Colonic mucosa (tissue), 4 donors: ENCODE results near the gene COQ9. TPM values are rescaled to one million over a fixed set of nuclear protein-coding genes. Genes with fewer than 3 reads are reported as not detected.

Source experiments
- DNase-seq: peaks from one replicate; pipeline ENCODE4 v3.0.0-alpha.2; 2020
- H3K27ac ChIP-seq: fragments of 200-600 bp; one replicate; pipeline ENCODE4 v1.8.0; 2021
- H3K27me3 ChIP-seq: fragments of 200-600 bp; one replicate; pipeline ENCODE4 v1.8.0; 2021
- H3K36me3 ChIP-seq: fragments of 200-600 bp; one replicate; pipeline ENCODE4 v1.8.0; 2021
- H3K4me1 ChIP-seq: fragments of 200-600 bp; one replicate; pipeline ENCODE4 v1.8.0; 2021; ENCODE audit warnings: mild to moderate bottlenecking
- H3K4me3 ChIP-seq: fragments of 200-600 bp; one replicate; pipeline ENCODE4 v1.8.0; 2021
- H3K9ac ChIP-seq, 2 donors: one replicate each; pipeline ENCODE4 v1.7.0; 2013; ENCODE audit warnings: control low read depth in 2 of 2, low read depth in 2 of 2, low read length in 2 of 2
- H3K9me3 ChIP-seq: fragments of 200-600 bp; one replicate; pipeline ENCODE4 v1.8.0; 2021
- intact Hi-C: fragments of 100-400 bp; cut with DNase I; formaldehyde crosslinking; loops from one replicate; pipeline ENCODE4 v1.14.1; 2022
- total RNA-seq, 2 donors: library from RNA; stranded (reverse); fragmentation: NEBNext Ultra II Directional in 1 of 2; extraction: Animal tissue kit (Norgen Biotek cat#: 25700) in 1 of 2; gene quantifications; one replicate each; pipeline ENCODE4 v1.2.1, GENCODE V29; 2021
- TF ChIP-seq, protein P1 (sequence below): fragments of 200-600 bp; IDR thresholded peaks from one replicate; pipeline ENCODE4 v1.8.0; 2022; ENCODE audit warnings: antibody characterized with exemption, mild to moderate bottlenecking
- donor health status: healthy.
- donor health status: DM: no; HTN: no; CAD: no.
- donor health status: DM: no; HTN: no; CAD: no.

The COQ9 gene
- total RNA-seq, 2 donors from 2014 or later: 104 to 125 TPM

DNA sequence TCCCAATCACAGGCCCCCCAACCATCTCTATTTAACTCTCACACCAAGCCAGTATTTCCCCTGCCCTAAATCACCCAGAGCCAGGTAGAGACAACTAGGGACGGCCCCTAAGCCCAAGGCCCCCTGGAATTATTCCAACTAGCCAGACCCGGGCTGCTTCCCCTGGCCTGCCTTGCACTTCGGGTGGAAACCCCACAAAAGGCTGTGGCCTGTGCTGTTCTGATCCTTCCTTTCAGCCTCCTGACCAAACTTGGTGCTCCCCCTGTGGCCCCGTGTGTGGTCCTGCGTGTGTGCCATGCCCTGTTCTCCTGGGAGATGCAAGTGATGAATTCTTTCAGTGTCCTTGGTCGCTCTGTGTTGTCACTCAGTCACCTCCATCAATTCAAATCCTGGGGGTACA, 27.8 kb upstream of the COQ9 start:
- no peak for DNase-seq
- TF ChIP-seq, protein P1, sequence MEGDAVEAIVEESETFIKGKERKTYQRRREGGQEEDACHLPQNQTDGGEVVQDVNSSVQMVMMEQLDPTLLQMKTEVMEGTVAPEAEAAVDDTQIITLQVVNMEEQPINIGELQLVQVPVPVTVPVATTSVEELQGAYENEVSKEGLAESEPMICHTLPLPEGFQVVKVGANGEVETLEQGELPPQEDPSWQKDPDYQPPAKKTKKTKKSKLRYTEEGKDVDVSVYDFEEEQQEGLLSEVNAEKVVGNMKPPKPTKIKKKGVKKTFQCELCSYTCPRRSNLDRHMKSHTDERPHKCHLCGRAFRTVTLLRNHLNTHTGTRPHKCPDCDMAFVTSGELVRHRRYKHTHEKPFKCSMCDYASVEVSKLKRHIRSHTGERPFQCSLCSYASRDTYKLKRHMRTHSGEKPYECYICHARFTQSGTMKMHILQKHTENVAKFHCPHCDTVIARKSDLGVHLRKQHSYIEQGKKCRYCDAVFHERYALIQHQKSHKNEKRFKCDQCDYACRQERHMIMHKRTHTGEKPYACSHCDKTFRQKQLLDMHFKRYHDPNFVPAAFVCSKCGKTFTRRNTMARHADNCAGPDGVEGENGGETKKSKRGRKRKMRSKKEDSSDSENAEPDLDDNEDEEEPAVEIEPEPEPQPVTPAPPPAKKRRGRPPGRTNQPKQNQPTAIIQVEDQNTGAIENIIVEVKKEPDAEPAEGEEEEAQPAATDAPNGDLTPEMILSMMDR: no peak
- intact Hi-C loops: no loop called here

DNA sequence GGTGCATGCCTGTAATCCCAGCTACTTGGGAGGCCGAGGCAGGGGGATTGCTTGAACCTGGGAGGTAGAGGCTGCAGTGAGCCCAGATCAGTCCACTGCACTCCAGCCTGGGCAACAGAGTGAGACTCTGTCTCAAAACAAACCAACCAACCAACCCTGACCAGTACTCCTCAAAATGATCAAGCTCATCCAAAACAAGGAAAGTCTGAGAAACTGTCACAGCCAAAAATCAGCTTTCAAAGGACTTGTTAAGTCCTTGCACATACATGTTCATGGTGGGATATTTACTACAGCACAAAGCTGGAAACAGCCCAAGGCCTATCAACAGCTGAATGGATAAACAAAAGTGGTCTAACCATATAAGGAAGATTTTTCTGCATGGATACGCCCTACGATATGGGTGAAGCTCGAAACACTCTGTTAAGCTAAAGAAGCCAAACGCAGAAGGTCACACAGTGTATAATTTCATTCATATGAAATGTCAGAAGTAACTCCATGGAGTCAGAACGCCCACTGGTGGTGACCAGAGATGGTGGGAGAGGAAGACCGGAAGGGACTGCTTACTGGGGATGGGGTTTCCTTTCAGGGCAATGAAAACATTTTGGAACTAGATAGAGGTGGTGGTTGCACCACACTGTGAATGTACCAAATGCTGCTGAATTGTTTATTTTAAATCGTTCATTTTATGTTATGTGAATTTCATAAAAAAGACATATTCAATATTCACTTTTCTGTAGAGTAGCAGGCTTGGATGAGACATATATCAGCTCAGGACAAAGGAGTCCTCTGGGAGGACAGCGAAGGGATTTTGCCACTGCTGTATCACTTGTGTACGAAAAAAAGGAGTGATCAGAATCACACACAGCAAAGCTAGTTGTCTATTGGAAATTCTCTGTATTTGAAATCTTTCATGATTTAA, 25.0 kb upstream of the COQ9 start:
- Histone ChIP-seq H3K27me3 (no peaks in the 10 kb centered on the region), H3K4me3 (no peak overlapping the region), H3K9me3 (no peaks in the 10 kb centered on the region), H3K36me3 (no peaks in the 10 kb centered on the region), H3K9ac (no peak overlapping the region), H3K4me1 (no peaks in the 10 kb centered on the region), H3K27ac (no peak overlapping the region)
- TF ChIP-seq, protein P1: peak; percentile 48
- DNase-seq: peak; percentile 59
- intact Hi-C loops: loop anchor here (2.0 kb wide), 1 partner anchor 95 kb away; no protein-coding TSS in a partner anchor

More for the DNA sequence above, 27.8 kb upstream of the COQ9 start:
- H3K9ac ChIP-seq: peak overlapping the region in 1 of 2 donors; percentile 24
- H3K9me3 ChIP-seq: no peaks in the 10 kb centered on the region
- no peaks in the 10 kb centered on the region for H3K4me1 ChIP-seq
- H3K4me3 ChIP-seq: no peak overlapping the region
- no peak overlapping the region for H3K27ac ChIP-seq
- H3K27me3 ChIP-seq: no peaks in the 10 kb centered on the region
- H3K36me3 ChIP-seq: no peaks in the 10 kb centered on the region

DNA sequence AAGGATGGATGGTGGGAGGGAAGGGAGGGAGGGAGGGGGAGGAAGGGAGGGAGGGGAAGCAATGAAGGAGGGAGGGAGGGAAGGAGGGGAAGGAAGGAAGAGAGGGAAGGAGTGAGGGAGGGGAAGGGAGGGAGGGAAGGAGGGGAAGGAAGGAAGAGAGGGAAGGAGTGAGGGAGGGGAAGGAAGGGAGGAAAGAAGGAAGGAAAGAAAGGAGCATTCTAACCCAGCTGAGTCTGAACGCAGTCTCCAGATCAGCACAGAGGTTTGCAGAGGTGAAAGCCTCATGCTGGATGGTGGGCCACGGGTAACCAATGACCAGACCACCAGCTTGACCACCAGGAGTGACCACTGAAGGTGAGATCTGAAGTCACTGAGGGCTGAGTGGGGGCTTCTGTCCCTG, 24.1 kb upstream of the COQ9 start:
- H3K9ac ChIP-seq: no peak overlapping the region
- no peaks in the 10 kb centered on the region for H3K36me3 ChIP-seq
- no peak for DNase-seq
- H3K4me3 ChIP-seq: no peak overlapping the region
- no peaks in the 10 kb centered on the region for H3K27me3 ChIP-seq
- intact Hi-C loops: loop anchor here (2.0 kb wide), 1 partner anchor 94 kb away; no protein-coding TSS in a partner anchor
- TF ChIP-seq, protein P1: no peak
- H3K4me1 ChIP-seq: no peaks in the 10 kb centered on the region
- H3K9me3 ChIP-seq: no peaks in the 10 kb centered on the region
- H3K27ac ChIP-seq: no peak overlapping the region

DNA sequence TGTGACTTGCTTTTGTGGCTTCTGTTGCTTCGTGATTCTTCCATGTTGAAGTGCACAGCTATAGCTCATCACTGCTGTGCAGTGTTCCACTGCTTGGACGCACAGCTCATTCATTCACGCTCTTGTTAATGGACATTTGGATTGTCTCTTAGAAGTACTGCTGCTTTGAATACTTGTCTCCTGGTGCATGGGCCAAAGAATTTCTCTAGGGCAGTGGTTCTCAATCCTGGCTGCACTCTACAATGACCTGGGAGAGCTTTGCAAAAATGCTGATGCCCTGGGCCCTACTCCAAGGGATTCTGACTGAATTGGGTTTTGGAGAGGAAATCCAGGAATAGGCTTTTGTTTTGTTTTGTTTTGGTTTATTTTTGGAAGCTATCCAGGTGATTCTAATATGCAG, 22.7 kb upstream of the COQ9 start:
- H3K4me1 ChIP-seq: no peaks in the 10 kb centered on the region
- no peak for DNase-seq
- H3K27ac ChIP-seq: no peak overlapping the region
- H3K27me3 ChIP-seq: no peaks in the 10 kb centered on the region
- no peaks in the 10 kb centered on the region for H3K9me3 ChIP-seq
- TF ChIP-seq, protein P1: no peak
- no peaks in the 10 kb centered on the region for H3K36me3 ChIP-seq
- intact Hi-C loops: no loop called here
- H3K4me3 ChIP-seq: no peak overlapping the region
- H3K9ac ChIP-seq: no peak overlapping the region

DNA sequence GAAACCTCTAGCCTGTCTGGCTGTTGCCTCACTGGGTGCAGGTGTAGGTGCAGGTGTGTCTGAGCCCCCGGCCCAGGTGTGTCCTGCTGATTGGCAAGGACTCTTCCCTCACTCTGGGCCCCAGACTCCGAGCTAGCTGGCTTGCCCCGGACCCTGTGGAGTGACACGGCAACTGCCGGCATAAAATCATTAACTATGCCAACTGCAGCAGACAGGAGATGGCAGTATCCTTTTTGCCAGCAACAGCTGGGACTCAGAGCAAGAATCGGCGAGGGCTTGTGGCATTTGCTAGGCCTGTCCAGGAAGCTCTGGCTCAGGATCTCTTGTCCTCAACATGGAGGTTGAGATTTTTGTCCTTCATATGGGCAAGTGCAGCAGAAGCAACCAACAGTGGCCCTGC, 20.9 kb upstream of the COQ9 start:
- Histone ChIP-seq H3K27me3 (no peaks in the 10 kb centered on the region), H3K27ac (no peak overlapping the region), H3K9ac (no peak overlapping the region), H3K4me1 (no peaks in the 10 kb centered on the region), H3K36me3 (peaks cover 14% of the 10 kb centered on the region), H3K9me3 (no peaks in the 10 kb centered on the region), H3K4me3 (no peak overlapping the region)
- intact Hi-C loops: no loop called here
- DNase-seq: no peak
- TF ChIP-seq, protein P1: no peak
